PC-3 (cell line): Measurements from ENCODE around the gene RPL3. TPM values are rescaled to one million over a fixed set of nuclear protein-coding genes. Genes with fewer than 3 reads are reported as not detected.
A peak's percentile ranks its signal among the peaks of the same experiment; 100 is the strongest.

Source experiments
- ATAC-seq: fragments of 200-7000 bp; cut with Tn5 transposase; 2 replicates; pipeline ENCODE4 v1.9.1; 2020; ENCODE audit warnings: mild to moderate bottlenecking, moderate library complexity
- BruUV-seq: library from RNA; stranded (reverse); fragments of 400-500 nt; replicated peaks from 2 replicates; lab custom pipeline; 2021; lab: Mats Ljungman, UMichigan
- CTCF ChIA-PET: fragments of 300-600 bp; sonication (Branson Sonifier 250); formaldehyde crosslinking; loops from one replicate; lab custom pipeline; 2022; ENCODE audit warnings: antibody characterized with exemption; lab: Charles Lee
- POLR2A ChIA-PET: fragments of 300-600 bp; sonication (Branson Sonifier 250); formaldehyde crosslinking; loops from one replicate; lab custom pipeline; 2022; ENCODE audit warnings: antibody characterized with exemption; ENCODE audit not compliant: unreplicated experiment; lab: Charles Lee
- DNase-seq: peaks from one replicate; pipeline ENCODE4 v3.0.0-alpha.2; 2015
- H2AFZ ChIP-seq: fragments of 300-600 bp; sonication (generic); 2 replicates; pipeline ENCODE4 v1.6.0; 2016; ENCODE audit warnings: antibody characterized with exemption, low read length
- H3F3A ChIP-seq: fragments of 300-600 bp; sonication (generic); one replicate; pipeline ENCODE4 v1.6.0; 2017; ENCODE audit warnings: antibody characterized with exemption, low read length, control low read depth, mild to moderate bottlenecking; ENCODE audit not compliant: unreplicated experiment
- H3K27ac ChIP-seq: fragments of 300-600 bp; sonication (generic); 2 replicates; pipeline ENCODE4 v1.5.1; 2016; ENCODE audit warnings: mild to moderate bottlenecking, low read length
- H3K27me3 ChIP-seq: fragments of 300-600 bp; sonication (generic); 2 replicates; pipeline ENCODE4 v1.6.1; 2016; ENCODE audit warnings: low read length, mixed read lengths
- H3K36me3 ChIP-seq: fragments of 300-600 bp; sonication (generic); 2 replicates; pipeline ENCODE4 v1.6.1; 2016; ENCODE audit warnings: low read depth, mixed run types, low read length, mixed read lengths
- H3K4me1 ChIP-seq: fragments of 300-600 bp; sonication (generic); 2 replicates; pipeline ENCODE4 v1.5.1; 2016; ENCODE audit warnings: low read length; ENCODE audit not compliant: insufficient read depth
- H3K4me2 ChIP-seq: fragments of 300-600 bp; sonication (generic); 2 replicates; pipeline ENCODE4 v1.6.0; 2016; ENCODE audit warnings: low read length
- H3K4me3 ChIP-seq: fragments of 300-600 bp; sonication (generic); 2 replicates; pipeline ENCODE4 v1.5.1; 2016; ENCODE audit warnings: mild to moderate bottlenecking, low read length, mixed read lengths
- H3K79me2 ChIP-seq: fragments of 300-600 bp; sonication (generic); 2 replicates; pipeline ENCODE4 v1.6.1; 2017; ENCODE audit warnings: low read length, mixed read lengths
- H3K9ac ChIP-seq: fragments of 300-600 bp; sonication (generic); 2 replicates; pipeline ENCODE4 v1.6.0; 2016; ENCODE audit warnings: mild to moderate bottlenecking, low read length
- H3K9me2 ChIP-seq: fragments of 300-600 bp; sonication (generic); replicated peaks from 2 replicates; pipeline ENCODE4 v1.6.1; 2016; ENCODE audit warnings: mixed run types, low read length, mixed read lengths
- H3K9me3 ChIP-seq: fragments of 300-600 bp; sonication (generic); 2 replicates; pipeline ENCODE4 v1.6.1; 2016; ENCODE audit warnings: low read length, mixed read lengths
- H4K20me1 ChIP-seq: fragments of 300-600 bp; sonication (generic); 2 replicates; pipeline ENCODE4 v1.6.1; 2016; ENCODE audit warnings: low read length, mixed read lengths
- EZH2 ChIP-seq: fragments of 300-600 bp; sonication (generic); IDR thresholded peaks from one replicate; pipeline ENCODE4 v1.6.1; 2017; ENCODE audit warnings: antibody characterized with exemption, mild to moderate bottlenecking, low read length; ENCODE audit not compliant: unreplicated experiment
- EZH2phosphoT487 ChIP-seq: fragments of 300-600 bp; sonication (generic); IDR thresholded peaks from 2 replicates; pipeline ENCODE4 v1.6.1; 2018; ENCODE audit warnings: mild to moderate bottlenecking, antibody characterized with exemption, low read length, borderline replicate concordance
- intact Hi-C: fragments of 100-400 bp; cut with micrococcal nuclease; formaldehyde crosslinking; loops from 2 replicates; pipeline ENCODE4 v1.9.0; 2023
- total RNA-seq: library from RNA; depleted of rRNA; stranded (reverse); fragments of >200 nt; gene quantifications from 2 replicates; pipeline ENCODE4 v1.2.3, GENCODE V29; 2014
- TF ChIP-seq, protein P1 (sequence below): fragments of 300-600 bp; sonication (generic); conservative IDR thresholded peaks from 2 replicates; pipeline ENCODE4 v1.5.1; 2017; ENCODE audit warnings: antibody characterized with exemption, low read depth, mild to moderate bottlenecking, low read length

Gene RPL3
- total RNA-seq, 1 experiment from 2014 or later, result 1,363 TPM

DNA sequence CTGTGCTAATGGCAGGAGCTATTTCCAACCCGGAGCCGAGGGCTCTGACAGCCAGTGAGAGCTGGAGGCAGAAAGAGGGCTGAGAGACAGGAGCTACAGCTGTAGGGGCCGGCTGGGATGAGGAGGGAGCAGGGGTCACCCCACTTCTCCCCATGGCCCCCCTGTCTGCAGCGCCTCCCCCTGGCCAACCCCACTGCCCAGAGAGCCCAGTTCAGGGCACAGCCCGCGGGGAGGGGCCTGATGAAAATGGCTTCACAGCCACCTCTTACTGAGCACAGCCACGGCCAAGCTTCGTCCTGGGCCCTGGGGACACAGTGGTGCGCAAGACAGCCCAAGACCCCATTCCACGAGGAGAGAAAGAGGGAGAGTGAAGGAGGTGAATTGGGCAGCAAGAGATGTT is 27.9 kb downstream of the RPL3 start:
- H3K79me2 ChIP-seq, result no peaks in the 10 kb centered on the region
- H3K9me3 ChIP-seq, result no peaks in the 10 kb centered on the region
- ChIA-PET POLR2A (no interaction called here), CTCF (no interaction called here)
- H3K9ac ChIP-seq, result no peak overlapping the region
- ATAC-seq, result no peak
- no peak overlapping the region for H2AFZ ChIP-seq
- intact Hi-C loops, result loop anchor here (5.0 kb wide), 1 partner anchor 39 kb away; no protein-coding TSS in a partner anchor
- H3K9me2 ChIP-seq, result no peaks in the 10 kb centered on the region
- no peaks in the 10 kb centered on the region for H3K36me3 ChIP-seq
- H3K27me3 ChIP-seq, result no peaks in the 10 kb centered on the region
- H3K27ac ChIP-seq, result peak overlapping the region; percentile 81
- BruUV-seq, result no TSS peak
- 0 out of 2 replicates have a peak overlapping the region, but pooled peaks have one; percentile 58 for H3K4me2 ChIP-seq
- H4K20me1 ChIP-seq, result no peaks in the 10 kb centered on the region
- no peaks in the 10 kb centered on the region for H3F3A ChIP-seq
- DNase-seq, result no peak
- H3K4me3 ChIP-seq, result no peak overlapping the region
- peaks cover 45% of the 10 kb centered on the region for H3K4me1 ChIP-seq
- TF ChIP-seq, protein P1, sequence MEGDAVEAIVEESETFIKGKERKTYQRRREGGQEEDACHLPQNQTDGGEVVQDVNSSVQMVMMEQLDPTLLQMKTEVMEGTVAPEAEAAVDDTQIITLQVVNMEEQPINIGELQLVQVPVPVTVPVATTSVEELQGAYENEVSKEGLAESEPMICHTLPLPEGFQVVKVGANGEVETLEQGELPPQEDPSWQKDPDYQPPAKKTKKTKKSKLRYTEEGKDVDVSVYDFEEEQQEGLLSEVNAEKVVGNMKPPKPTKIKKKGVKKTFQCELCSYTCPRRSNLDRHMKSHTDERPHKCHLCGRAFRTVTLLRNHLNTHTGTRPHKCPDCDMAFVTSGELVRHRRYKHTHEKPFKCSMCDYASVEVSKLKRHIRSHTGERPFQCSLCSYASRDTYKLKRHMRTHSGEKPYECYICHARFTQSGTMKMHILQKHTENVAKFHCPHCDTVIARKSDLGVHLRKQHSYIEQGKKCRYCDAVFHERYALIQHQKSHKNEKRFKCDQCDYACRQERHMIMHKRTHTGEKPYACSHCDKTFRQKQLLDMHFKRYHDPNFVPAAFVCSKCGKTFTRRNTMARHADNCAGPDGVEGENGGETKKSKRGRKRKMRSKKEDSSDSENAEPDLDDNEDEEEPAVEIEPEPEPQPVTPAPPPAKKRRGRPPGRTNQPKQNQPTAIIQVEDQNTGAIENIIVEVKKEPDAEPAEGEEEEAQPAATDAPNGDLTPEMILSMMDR, result peak; percentile 42; the same call in 1 of the 2 replicates
- TF ChIP-seq EZH2, result no peak

DNA sequence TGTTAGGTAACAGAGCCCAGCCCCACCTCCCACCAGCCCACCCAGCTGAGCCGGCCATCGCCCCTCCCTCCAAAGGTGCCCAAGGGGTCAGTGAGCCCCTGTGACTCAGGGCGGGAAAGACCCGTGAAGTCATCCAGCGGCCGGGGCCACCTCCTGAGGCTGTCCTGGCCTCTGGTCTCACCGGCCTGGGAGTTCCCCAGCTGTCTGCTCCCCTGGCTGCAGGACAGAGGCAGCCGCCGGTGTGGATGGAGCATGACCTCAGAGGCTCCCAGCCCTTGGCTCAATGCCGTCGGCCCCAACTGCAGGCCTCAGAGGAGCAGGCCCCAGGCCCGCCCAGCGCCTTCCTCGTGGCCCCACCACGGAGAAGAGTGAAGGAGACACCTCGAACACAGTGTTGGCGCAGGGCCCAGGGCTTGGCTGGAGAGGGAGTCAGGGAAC is 28.7 kb downstream of the RPL3 start:
- TF ChIP-seq EZH2phosphoT487 (no peak), EZH2 (no peak)
- TF ChIP-seq, protein P1, result no peak
- Histone ChIP-seq H4K20me1 (no peaks in the 10 kb centered on the region), H3K9me3 (no peaks in the 10 kb centered on the region), H3K27ac (peak overlapping the region; percentile 81), H3K9ac (peak overlapping the region; percentile 30; the same call in 1 of the 2 replicates), H3K4me3 (no peak overlapping the region), H3K27me3 (no peaks in the 10 kb centered on the region), H3K79me2 (no peaks in the 10 kb centered on the region), H2AFZ (no peak overlapping the region), H3K4me2 (peak overlapping the region; percentile 58), H3K9me2 (no peaks in the 10 kb centered on the region), H3F3A (no peaks in the 10 kb centered on the region), H3K4me1 (peaks cover 43% of the 10 kb centered on the region), H3K36me3 (no peaks in the 10 kb centered on the region)
- ATAC-seq (peak; percentile 45), DNase-seq (peak; percentile 45)
- ChIA-PET CTCF (no interaction called here), POLR2A (no interaction called here)
- no TSS peak for BruUV-seq
- intact Hi-C loops, result loop anchor here (5.0 kb wide), 1 partner anchor 38 kb away; no protein-coding TSS in a partner anchor

DNA sequence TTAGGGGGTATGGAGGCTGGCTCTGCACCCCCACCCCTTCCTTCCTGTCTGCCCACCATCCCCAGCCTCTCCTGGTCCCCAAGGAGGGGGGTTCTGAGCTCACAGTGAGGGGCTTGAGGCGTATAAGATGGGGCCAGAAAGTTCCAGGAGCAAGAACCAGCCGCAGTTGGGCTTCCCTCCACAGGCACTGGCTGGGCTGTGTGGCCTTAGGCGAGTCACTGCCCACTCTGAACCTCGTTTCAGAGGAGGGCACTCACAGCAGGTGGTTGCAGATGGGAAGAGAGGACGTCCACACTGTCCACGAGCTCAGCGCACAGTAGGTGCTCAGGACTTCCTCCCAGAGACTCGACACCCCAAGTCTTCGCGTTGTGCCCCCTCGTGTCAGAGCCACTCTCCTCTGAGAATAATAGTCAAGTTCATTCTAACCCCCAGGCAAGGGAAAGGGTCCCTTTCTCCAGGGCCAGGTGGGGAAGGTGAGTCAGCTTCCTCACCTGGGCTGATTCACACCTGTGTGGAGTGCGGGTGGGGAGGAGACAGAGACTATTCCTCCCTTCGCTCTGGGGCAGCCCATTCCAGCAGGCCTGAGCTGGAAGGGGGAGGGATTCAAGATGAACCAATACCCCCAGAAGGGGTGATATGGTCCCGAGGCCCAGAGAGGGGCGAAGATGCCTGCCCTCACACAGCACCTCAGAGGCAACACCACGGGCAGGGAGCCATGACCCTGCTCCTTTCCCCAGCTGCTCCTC is 29.3 kb downstream of the RPL3 start:
- POLR2A ChIA-PET, result no interaction called here

More for the DNA sequence above, 29.3 kb downstream of the RPL3 start:
- H3K27me3 ChIP-seq, result no peaks in the 10 kb centered on the region
- H3K4me2 ChIP-seq, result peak overlapping the region; percentile 58
- TF ChIP-seq, protein P1, result no peak
- TF ChIP-seq EZH2phosphoT487 (no peak), EZH2 (no peak)
- peak overlapping the region; percentile 30; the same call in 1 of the 2 replicates for H3K9ac ChIP-seq
- intact Hi-C loops, result loop anchor here (5.0 kb wide), 1 partner anchor 38 kb away; no protein-coding TSS in a partner anchor
- H3K27ac ChIP-seq, result peak overlapping the region; percentile 81
- H3K9me2 ChIP-seq, result no peaks in the 10 kb centered on the region
- no peak overlapping the region for H3K4me3 ChIP-seq
- CTCF ChIA-PET, result no interaction called here
- no TSS peak for BruUV-seq
- H3K36me3 ChIP-seq, result no peaks in the 10 kb centered on the region
- H3K79me2 ChIP-seq, result no peaks in the 10 kb centered on the region
- peaks cover 41% of the 10 kb centered on the region for H3K4me1 ChIP-seq
- no peaks in the 10 kb centered on the region for H3F3A ChIP-seq
- no peaks in the 10 kb centered on the region for H3K9me3 ChIP-seq
- DNase-seq, result peak; percentile 78
- peak; percentile 14 for ATAC-seq
- H4K20me1 ChIP-seq, result no peaks in the 10 kb centered on the region
- H2AFZ ChIP-seq, result no peak overlapping the region
